Right atrium auricular region (tissue), 2 donors: ENCODE measurements around the gene DHRS12. TPM values are rescaled to one million over a fixed set of nuclear protein-coding genes. Genes with fewer than 3 reads are reported as not detected.

ENCODE experiments used
- DNase-seq: peaks from one replicate; pipeline ENCODE4 v3.0.0-alpha.2; 2019; ENCODE audit warnings: low spot score
- H3K27ac ChIP-seq, 2 donors: fragments of 200-600 bp; sonication (generic); 1 replicate in 1 of 2; 2 replicates in 1 of 2; pipeline ENCODE4 v1.5.1; 2016 to 2019
- H3K27me3 ChIP-seq, 2 donors: fragments of 200-600 bp; sonication (generic); one replicate each; pipeline versions ENCODE4 v1.5.1 to v1.6.0; 2017 to 2019
- H3K36me3 ChIP-seq: fragments of 200-600 bp; sonication (generic); one replicate; pipeline ENCODE4 v1.5.1; 2016
- H3K4me1 ChIP-seq, 2 donors: fragments of 200-600 bp; sonication (generic); one replicate each; pipeline versions ENCODE4 v1.5.1 to v1.6.0; 2017 to 2019
- H3K4me3 ChIP-seq, 2 donors: fragments of 200-600 bp; sonication (generic); 1 replicate in 1 of 2; 2 replicates in 1 of 2; pipeline ENCODE4 v1.5.1; 2017 to 2019; ENCODE audit warnings: mild to moderate bottlenecking in 1 of 2, moderate library complexity in 1 of 2
- H3K9me3 ChIP-seq, 2 donors: fragments of 200-600 bp; sonication (generic); one replicate each; pipeline ENCODE4 v1.5.1; 2019
- CTCF ChIP-seq, 2 donors: fragments of 200-600 bp; sonication (generic); IDR thresholded peaks; one replicate each; pipeline ENCODE4 v1.5.1; 2019; ENCODE audit warnings: antibody characterized with exemption in 2 of 2
- total RNA-seq, 2 donors: library from RNA; depleted of rRNA; stranded (reverse); fragments of >200 nt; gene quantifications; one replicate each; pipeline ENCODE4 v1.1.0, GENCODE V29; 2016

Gene DHRS12
- total RNA-seq, 2 donors from 2014 or later: 9.6 to 10.1 TPM

DNA sequence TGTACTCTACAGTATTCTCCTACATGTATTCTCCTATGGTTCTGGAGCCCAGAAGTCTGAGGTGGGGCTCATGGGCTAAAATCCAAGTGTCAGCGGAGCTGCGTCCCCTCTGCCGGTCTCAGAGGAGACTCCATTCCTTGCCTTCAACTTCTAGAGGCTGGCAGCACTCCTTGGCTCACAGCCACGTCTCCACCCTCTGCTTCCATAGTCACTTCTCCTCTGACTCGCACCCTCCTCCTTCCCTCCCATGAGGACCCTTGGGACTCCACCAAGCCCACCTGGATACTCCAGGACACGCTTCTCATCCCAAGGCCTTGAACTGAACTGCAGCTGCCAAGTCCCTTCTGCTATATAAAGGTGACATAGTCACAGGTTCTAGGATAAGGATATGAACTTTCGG, 27.8 kb downstream of the DHRS12 start:
- Histone ChIP-seq H3K9me3 (no peaks in the 10 kb centered on the region), H3K4me3 (no peak overlapping the region), H3K4me1 (peaks cover 0 to 9% of the 10 kb centered on the region in 2 donors), H3K27ac (no peak overlapping the region), H3K36me3 (no peaks in the 10 kb centered on the region), H3K27me3 (no peaks in the 10 kb centered on the region)
- no peak for TF ChIP-seq CTCF (IDR thresholded peaks at IDR 0.05)
- DNase-seq: no peak

GRCh38 chr13:51773515-51773914, 30.4 kb downstream of the DHRS12 start:
- no peak for TF ChIP-seq CTCF (IDR thresholded peaks at IDR 0.05)
- Histone ChIP-seq H3K36me3 (no peaks in the 10 kb centered on the region), H3K27me3 (no peaks in the 10 kb centered on the region), H3K9me3 (no peaks in the 10 kb centered on the region), H3K27ac (no peak overlapping the region), H3K4me3 (no peak overlapping the region), H3K4me1 (peaks cover 0 to 35% of the 10 kb centered on the region in 2 donors)
- DNase-seq: peak; percentile 51

GRCh38 chr13:51772781-51773180, 31.2 kb downstream of the DHRS12 start:
- DNase-seq: peak; percentile 44
- Histone ChIP-seq H3K9me3 (no peaks in the 10 kb centered on the region), H3K36me3 (no peaks in the 10 kb centered on the region), H3K27ac (no peak overlapping the region), H3K4me1 (peaks cover 0 to 41% of the 10 kb centered on the region in 2 donors), H3K27me3 (no peaks in the 10 kb centered on the region), H3K4me3 (no peak overlapping the region)
- TF ChIP-seq CTCF (IDR thresholded peaks at IDR 0.05): no peak

GRCh38 chr13:51772105-51772455, 31.9 kb downstream of the DHRS12 start:
- H3K4me3 ChIP-seq: no peak overlapping the region
- no peaks in the 10 kb centered on the region for H3K27me3 ChIP-seq
- peak; percentile 52 for DNase-seq
- H3K9me3 ChIP-seq: no peaks in the 10 kb centered on the region
- peaks cover 0 to 41% of the 10 kb centered on the region in 2 donors for H3K4me1 ChIP-seq
- no peak for TF ChIP-seq CTCF (IDR thresholded peaks at IDR 0.05)
- no peaks in the 10 kb centered on the region for H3K36me3 ChIP-seq
- H3K27ac ChIP-seq: peak overlapping the region in 1 of 2 donors; percentile 83

- Histone ChIP-seq H3K9me3 (no peaks in the 10 kb centered on the region), H3K36me3 (no peaks in the 10 kb centered on the region), H3K27ac (peak overlapping the region in 1 of 2 donors; percentile 83), H3K27me3 (no peaks in the 10 kb centered on the region), H3K4me1 (peaks cover 0 to 41% of the 10 kb centered on the region in 2 donors), H3K4me3 (no peak overlapping the region)
- peak; percentile 53 for DNase-seq
- no peak for TF ChIP-seq CTCF (IDR thresholded peaks at IDR 0.05)
Measured at GRCh38 chr13:51771418-51772104, 32.4 kb downstream of the DHRS12 start.
